Skin of body (tissue), 2 donors: ENCODE measurements around the gene RAD1. TPM values are rescaled to one million over a fixed set of nuclear protein-coding genes. Genes with fewer than 3 reads are reported as not detected.
"Not testable (repeated sequence)": the region's sequence is repeated elsewhere in the genome, so short reads cannot be mapped to it uniquely, and the experiment has no call there.

ENCODE experiments used
- DNase-seq: peaks from one replicate; lab custom pipeline; 2025; lab: John Stamatoyannopoulos, UW
- total RNA-seq: library from RNA; depleted of rRNA; stranded (reverse); fragments of >200 nt; gene quantifications from one replicate; pipeline ENCODE4 v1.2.3, GENCODE V29; 2014

The RAD1 gene, protein sequence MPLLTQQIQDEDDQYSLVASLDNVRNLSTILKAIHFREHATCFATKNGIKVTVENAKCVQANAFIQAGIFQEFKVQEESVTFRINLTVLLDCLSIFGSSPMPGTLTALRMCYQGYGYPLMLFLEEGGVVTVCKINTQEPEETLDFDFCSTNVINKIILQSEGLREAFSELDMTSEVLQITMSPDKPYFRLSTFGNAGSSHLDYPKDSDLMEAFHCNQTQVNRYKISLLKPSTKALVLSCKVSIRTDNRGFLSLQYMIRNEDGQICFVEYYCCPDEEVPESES
- total RNA-seq = 32.1 TPM

DNA sequence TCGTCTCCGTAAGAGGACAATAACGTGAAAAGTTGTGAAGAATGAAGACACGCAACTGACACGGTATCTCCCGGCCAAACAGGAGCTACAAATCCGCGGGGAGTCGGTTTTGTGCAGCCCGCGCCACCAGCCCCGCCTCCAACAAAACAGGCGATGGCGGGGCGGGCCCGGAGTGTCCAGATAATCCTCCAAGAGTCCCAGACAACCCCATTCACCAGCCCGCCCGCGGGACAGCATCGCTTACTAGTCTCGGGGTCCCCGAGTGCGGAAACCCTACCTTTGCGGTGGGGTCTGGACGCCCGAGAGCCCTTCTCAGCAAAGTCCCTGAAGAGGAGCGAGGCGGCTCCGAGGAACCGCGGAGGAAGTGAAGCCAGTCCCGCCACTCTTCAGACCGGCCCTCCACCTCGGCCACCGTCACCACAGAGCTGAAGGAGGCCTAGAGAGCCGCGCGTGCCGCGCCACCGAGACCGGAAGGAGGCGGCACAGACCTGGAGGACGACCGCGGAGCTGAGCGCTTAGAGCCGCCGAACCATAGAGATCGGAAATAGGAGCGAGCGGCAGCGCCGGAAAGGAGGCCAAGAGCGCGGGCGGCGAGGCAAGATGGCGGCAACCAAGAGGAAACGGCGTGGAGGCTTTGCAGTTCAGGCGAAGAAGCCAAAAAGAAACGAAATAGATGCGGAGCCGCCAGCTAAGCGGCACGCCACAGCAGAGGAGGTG lies at the start of gene RAD1, which contains the start of gene BRIX1:
Gene RAD1 (minus strand): TSS at position 366 of the 717 bp plus-strand sequence. CDS start 612 bp downstream, outside the sequence.
Gene BRIX1 (plus strand): TSS at position 573 of the 717 bp plus-strand sequence. CDS start 28 bp downstream, at position 601.
- peak; percentile 98 for DNase-seq

DNA sequence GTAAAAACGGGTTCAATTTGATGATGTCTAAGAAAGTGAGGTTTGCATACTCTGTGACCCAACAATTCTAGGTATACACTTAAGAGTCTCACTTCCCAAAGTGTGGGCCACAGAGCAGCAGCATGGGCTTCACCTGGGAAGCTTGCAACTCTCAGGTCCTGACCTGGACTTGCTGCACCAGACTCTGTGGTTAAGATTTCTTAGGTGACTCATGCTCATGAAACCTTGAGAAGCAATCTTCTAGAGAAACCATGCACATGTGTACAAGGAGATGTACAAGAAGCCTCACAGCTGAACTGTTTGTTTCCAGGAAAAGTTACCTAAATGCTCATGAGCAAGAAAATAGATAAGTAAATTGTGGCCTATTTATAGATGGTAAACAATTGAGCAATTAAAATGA lies 44.0 kb upstream of the RAD1 start:
- DNase-seq = no peak

DNA sequence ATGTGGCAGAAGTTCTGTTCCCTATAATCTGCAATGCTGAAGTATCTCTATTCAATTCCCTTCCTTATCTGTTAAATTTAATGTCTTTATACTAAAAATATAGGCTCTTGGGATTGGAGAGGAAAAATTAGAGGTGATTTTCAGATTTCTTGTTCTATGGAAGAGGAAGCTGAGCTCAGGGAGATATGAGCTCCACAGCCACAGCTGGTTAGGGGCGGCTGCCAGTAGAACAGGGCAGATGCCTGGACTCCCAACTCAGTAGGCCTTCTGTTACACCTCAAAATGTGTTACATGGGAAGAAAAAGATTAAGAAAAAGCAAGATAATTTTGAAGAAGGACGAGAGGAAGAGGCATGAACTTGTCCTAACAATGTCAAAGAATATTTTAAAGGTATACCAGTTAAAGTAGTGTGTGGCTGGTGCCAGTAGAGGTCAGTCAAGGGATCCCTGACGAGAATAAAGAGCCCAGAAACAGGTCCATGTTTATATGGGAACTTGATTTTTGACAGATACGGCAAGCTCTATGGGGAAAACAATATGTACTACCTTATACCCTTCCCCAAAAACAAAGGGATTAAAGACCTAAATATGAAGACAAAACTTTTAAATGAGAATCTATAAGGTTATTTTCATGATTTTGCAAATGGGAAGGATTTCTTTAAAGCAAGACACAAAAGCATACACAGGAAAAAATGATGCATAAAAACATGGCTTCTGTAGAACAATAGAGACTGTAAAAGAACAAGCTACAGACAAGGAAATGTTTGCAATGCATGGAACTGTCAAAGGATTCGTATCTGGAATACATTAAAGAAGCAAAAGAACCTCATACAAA lies 42.8 kb upstream of the RAD1 start:
- DNase-seq = no peak

DNA sequence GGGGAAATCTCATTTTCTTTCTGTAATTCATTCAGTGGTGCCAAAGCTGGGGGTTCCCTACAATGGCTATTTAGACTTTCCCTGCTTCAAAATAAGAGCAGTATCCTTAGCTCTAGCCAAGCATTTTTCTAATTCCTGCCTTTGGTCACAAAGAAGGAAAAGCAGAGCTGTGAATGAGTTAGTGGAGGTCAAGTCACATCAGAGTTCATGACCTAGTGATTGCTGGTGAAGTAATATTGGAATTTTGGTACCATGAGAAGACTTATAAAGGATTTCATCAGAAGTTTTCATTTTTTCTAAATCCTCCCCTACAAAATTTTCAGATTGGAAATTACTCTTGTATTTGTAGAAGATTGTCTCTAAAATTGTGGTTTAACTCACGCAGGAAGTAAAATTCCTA lies 42.0 kb upstream of the RAD1 start:
- DNase-seq = no peak

DNA sequence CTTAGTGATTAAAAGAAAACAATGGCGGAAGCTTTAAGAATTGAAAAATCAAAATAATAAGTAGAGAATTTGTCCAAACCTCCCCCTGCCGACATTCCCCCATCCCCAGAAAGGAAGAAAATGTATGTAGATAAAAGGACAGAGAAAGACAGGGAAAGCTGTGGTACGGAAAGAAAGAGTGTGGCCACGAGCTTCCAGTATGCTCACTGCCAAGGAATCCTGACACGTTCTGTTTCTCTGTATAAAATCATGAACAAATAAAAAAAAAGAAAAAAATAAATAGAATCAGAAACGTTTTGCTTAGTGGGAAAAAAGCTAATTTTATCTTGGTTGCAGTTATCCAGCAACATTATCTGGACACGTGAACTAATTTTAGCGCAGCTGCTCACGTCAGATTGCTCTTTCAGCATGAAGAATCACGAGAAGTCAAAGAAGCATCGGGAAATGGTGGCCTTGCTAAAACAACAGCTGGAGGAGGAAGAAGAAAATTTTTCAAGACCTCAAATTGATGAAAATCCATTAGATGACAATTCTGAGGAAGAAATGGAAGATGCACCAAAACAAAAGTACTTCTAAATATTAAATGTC lies 29.2 kb upstream of the RAD1 start:
- DNase-seq = no peak

DNA sequence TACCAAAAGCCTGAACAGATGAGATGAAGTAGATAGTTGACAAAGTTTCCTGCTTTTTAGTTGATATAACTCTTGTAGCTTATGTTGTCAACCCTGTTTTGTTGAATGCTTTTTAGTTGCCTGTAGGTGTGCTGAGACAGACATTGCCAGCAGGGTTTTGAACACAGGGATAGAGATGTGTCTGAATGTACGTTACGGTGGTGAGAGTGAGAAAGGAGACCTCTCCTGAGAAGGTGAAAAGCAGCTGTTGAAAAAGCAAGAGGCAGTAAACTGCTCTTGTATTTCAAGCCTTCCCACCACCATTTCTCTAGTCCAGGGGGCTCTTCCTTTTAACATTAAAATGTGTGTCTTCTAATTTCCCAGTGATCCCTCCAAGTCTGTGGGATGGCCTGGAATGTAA lies 28.7 kb upstream of the RAD1 start:
- no peak for DNase-seq

DNA sequence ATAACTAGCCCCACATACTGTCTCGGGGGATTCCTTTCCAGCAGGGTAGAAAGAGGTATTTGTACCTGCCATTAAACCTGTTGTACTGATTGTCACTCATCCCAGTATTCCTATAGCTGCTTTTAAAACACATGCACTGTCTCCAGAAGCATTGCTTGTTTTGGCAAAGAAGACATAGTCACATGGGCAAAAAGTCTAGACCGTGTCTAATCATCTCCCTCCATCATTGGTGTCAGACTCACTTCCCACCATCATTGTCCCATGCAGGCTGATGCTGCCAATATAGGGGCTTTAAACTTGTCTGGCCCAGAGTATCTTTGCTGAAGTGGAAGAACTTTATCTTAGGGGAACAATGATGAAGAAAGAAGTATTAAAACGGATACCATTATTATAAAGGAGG lies 26.6 kb upstream of the RAD1 start:
- DNase-seq = no peak

DNA sequence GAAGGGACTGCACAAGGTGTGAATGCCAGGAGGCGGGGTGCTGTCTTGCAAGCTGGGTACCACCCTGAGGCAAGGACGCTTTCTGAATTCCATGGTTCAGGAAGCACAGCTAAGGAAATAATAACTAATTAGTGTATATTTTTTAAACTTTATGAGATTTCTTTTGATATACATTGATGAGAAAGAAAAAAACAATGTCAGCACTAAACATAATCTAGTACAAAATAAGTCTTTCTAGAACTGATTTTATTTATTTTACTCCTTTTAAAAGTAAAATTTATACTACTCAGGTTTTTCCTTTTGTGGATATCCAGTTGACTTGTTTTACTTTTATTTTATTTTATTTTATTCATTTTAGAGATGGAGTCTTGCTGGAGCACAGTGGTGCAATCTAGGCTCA lies 17.6 kb upstream of the RAD1 start:
- DNase-seq = no peak

DNA sequence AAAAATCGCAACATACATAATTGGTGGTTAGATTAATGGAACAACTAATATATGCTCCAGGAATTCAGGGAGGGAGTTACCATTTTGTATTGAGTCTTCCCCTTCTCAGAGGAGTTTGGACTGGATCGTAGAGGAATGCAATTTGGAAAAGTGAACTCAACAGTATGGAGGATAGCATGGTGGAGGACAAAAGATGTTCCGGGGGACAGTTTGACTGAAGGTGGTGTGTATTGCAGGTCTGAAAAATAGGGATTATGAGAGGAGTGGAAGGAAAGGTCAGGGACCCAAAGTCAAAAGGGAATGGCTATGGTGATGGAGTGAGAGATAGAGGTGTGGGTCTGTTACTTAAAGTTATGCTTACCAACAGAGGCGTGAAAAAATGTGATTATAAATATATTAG lies 15.6 kb upstream of the RAD1 start:
- DNase-seq = peak; percentile 30

DNA sequence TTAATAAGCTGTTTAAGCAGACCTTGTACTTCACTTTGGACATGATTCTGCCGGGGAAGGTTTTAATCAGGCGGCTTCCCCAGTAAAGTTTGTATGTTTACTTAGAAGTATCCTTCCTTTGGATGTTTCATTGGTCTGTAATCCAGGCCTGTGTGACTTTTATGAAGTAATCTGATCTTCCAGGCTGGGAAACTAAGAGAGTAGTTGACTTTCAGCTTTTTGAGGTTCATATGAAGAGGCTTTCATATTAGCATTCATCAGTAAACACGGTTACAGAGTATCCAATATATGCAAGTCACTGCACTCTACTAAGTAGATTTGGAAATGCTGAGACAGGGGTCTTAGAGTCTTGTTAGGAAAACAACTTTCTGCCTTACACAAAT lies 15.1 kb upstream of the RAD1 start:
- no peak for DNase-seq

DNA sequence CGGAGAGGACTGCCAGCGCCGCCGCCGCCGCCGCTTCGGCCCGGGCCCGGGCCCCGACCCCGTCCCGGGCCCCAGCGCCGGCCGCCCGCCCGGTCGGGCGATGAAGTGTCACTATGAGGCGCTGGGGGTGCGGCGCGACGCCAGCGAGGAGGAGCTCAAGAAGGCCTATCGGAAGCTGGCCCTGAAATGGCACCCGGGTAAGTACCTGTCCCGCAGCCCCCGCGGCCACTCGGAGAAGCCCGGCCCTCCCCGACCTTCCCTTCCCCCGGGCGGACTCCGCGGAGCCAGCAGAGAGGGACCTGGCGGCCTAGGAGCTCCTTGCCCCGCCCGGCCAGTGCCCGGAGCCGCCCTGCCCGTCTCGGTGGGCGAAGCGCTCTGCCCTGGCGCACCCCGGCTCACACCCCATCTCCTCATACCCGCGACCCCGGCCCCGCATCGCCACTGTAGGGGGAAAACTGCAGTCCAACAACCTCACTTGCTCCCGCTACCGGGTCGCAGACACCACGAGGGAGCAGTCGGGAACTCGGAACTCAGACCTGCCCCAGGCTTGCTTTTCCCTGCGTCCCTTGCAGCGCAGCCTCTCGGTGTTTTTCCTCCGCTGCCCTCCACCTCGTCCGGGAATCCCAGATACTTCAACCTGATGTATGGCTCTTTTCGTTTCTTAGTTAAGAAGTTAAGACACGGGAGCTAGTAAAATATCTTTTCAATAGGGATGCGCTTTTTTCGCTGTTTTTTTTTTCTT lies 14.6 kb upstream of the RAD1 start:
- peak; percentile 53 for DNase-seq

DNA sequence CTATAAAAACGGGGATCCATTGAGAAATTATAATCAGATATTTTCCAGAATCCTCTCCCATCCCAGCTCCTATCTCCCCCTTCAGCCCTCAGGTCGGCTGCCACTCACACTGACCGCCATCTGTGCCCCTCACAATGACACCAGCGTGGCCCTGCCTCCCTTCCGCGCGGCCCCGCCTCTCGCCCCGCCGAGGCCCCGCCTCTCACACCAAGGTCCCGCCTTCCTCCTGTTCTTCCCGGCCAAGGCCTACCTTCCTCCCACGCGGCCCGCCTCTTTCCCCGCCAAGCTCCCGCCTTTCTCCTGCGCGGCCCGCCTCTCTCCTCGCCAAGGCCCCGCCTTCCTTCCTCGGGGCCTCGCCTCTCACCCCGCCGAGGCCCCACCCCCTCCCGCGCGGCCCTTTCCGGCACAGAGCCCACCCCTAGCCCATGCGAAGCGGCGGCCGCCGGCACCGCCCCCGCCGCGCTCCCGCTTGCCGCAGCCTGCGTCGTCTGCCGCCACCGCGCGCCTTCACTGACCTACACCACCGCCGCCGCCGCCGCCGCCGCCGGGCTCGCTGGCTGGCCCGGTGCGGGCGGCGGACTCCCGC lies 13.9 kb upstream of the RAD1 start, which contains the start of gene DNAJC21:
Gene DNAJC21 (plus strand): TSS at position 426 of the 586 bp plus-strand sequence. CDS start 261 bp downstream, outside the sequence.
- peak; percentile 92 for DNase-seq

DNA sequence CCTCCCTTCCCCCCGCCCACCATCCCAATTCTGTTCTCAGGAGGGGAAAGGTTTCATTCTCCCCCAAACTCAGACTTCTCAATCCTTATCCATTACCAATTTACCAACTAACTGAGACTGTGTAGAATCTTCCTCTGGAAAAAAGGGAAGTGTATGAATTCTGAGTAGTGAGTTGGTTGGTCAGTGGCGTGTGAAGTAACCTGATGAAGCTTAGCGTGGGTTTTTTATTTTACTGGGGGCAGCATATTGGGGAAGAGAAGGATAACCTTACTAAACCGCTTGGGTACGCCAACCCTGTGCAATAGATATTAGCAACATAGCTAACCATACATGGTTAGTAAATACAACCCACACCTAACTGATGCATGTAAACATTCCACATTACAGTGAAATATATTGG lies 13.0 kb upstream of the RAD1 start:
- no peak for DNase-seq

DNA sequence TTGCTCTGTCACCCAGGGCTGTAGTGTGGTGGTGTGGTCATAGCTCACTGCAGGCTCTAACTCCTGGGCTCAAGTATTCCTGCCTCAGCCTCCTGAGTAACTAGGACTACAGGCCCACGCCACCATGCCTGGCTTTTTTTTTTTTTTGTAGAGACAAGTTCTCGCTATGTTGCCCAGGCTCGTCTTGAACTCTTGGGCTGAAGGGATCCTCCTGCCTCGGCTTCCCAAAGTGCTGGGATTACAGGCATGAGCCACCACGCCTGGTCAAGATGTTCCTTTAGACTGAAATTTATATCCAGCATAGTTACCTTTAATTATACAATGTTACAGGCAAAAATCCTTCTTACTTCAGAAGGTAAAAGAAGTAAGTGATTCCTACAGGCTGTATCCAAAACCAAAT lies 12.5 kb upstream of the RAD1 start:
- DNase-seq = no peak

DNA sequence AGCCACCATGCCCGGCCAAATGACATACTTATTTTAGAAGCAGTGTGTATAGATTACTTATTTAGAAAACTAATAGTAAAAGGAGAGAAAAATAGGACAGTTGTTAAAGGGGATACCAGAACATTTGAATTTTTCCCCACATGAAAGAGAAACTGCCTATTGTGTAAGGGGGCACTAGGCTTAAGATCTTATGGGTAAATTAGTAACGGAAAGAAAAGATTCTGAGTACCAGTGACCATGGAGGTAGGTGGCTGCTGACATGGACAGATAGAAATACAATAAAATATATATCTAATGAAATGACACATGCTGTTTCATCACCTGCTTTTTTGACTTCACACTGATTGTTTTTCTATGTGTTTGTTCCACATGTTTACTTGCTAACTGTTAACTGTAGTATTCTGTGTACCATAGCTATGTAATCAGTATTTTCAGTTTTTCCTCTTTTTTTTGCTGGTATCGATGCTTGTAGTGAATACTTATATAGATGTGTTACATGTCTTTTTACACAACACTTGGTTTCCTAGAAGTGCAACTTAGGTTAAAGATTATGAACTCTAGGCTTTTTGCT lies 11.1 kb upstream of the RAD1 start:
- DNase-seq = no peak

DNA sequence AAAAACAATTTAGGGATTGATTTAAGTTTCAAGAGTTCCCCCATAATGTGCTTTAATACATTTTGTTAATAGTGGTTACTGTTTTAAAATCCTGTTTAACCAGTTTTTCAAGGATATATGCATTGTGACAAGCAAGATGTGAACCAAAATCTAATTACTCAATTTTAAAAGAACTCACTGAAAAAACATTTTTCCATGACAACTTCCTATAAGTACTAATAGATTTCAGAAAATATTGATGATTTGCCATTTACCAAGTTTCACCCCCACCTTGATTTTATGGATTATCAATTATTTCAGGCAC lies 9.1 kb upstream of the RAD1 start:
- DNase-seq = no peak

DNA sequence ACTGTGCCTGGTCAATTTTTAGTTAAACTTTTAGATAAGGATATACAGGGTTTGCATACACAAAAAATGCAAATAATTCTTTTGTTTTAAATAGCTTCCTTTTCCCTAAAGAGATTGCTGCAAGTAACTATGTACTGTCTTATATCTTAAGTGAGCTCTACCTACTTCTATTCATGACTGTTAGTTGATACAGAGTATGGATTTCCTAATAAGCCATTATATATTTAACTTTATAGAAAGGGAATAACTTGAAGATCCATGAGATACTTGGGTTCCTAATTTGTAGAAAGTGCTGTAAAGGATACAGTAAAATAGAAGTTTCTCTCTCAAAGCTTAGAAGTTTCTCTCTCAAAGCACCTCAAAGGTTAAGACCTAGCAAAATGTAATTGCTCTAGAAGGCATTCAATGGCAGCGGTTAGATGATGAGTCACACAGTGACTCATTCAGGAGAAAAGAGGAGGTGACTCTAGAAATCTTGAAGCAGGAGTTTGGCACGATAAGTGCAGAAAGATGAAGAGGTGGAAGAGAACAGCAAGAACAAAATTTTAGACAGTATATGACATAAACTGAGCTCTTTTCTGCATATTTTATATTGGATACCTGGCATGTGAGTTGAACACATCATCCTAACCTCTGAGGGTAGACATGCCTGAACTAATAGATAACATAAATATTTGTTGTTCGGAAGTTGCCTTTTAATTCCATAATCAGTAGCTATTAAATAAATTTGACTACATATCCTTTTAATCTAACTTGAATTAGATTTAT lies 8.6 kb upstream of the RAD1 start:
- DNase-seq = no peak

DNA sequence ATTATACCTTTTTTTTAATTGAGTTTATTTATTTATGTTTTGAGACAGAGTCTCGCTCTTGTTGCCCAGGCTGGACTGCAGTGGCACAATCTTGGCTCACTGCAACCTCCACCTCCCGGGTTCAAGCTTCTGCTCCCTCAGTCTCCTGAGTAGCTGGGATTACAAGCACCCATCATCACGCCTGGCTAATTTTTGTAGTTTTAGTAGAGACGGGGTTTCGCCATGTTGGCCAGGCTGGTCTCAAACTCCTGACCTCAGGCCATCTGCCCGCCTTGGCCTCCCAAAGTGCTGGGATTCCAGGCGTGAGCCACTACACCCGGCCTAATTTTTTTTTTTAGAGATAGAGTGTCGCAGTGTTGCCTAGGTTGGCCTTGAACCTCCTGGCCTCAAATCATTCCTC lies 8.0 kb upstream of the RAD1 start:
- not testable (repeated sequence) for DNase-seq

DNA sequence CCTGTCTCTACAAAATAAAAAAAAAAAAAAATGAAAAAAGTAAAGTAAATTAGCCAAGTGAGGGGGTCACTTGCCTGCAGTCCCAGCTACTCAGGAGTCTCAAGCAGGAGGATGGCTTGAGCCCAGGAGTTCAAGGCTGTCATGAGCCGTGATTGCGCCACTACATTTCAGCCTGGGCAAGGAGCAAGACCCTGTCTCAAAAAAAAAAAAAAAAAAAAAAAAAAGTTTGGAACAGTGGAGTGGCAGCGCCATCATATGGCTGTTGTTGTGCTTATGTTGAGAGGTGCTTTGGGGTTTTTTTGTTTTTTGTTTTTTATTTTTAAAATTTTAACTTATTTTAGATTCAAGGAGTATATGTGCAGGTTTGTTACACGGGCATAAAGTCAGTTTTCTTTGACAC lies 3.8 kb upstream of the RAD1 start:
- DNase-seq = no peak

DNA sequence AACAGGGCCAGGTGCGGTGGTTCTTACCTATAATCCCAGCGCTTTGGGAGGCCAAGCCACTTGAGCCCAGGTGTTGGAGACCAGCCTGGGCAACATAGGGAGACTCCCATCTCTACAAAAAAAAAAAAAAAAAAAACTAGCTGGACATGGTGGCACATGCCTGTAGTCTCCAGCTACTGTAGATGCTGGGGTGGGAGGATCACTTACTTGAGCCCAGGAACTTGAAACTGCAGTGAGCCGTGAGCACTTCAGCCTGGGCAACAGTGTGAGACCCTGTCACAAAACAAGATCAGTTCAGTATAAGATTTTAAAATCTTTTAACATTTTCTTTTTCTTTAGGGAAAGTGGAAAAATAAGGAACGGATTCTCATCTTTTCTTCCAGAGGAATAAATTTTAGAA lies 2.7 kb upstream of the RAD1 start:
- DNase-seq = no peak
